Testis (tissue), 3 donors: ENCODE measurements around the gene PTGDS. TPM values are rescaled to one million over a fixed set of nuclear protein-coding genes. Genes with fewer than 3 reads are reported as not detected.

Experiments
- DNase-seq: peaks from one replicate; pipeline ENCODE4 v3.0.0-alpha.2; 2019
- H3K27ac ChIP-seq, 2 donors: fragments of 200-600 bp; sonication (generic); one replicate each; pipeline ENCODE4 v1.5.1; 2019
- H3K27me3 ChIP-seq: fragments of 200-600 bp; sonication (generic); one replicate; pipeline ENCODE4 v1.5.1; 2019
- H3K36me3 ChIP-seq: fragments of 200-600 bp; sonication (generic); one replicate; pipeline ENCODE4 v1.5.1; 2017; ENCODE audit warnings: low read depth; ENCODE audit errors: missing control alignments
- H3K4me1 ChIP-seq: fragments of 200-600 bp; sonication (generic); one replicate; pipeline ENCODE4 v1.5.1; 2019
- H3K4me3 ChIP-seq, 2 donors: fragments of 200-600 bp; sonication (generic); one replicate each; pipeline ENCODE4 v1.5.1; 2017 to 2019
- H3K9me3 ChIP-seq: fragments of 200-600 bp; sonication (generic); one replicate; pipeline ENCODE4 v1.5.1; 2017
- CTCF ChIP-seq, 3 experiments: fragments of 450-650 bp in 2 of 3; fragments of 200-600 bp in 1 of 3; sonication (generic) in 1 of 3; IDR thresholded peaks; one replicate each; pipeline ENCODE4 v1.5.1; 2016 to 2019; ENCODE audit warnings: antibody characterized with exemption in 3 of 3, mild to moderate bottlenecking in 2 of 3, moderate library complexity in 1 of 3
- POLR2A ChIP-seq: fragments of 450-650 bp; IDR thresholded peaks from one replicate; pipeline ENCODE4 v1.6.1; 2017; ENCODE audit warnings: antibody characterized with exemption, mild to moderate bottlenecking, moderate library complexity
- WGBS, 2 donors: methylation state at CpG; one replicate each; pipeline ENCODE4 v1.1.5; 2018; 5-methylcytosine and 5-hydroxymethylcytosine counted together
- intact Hi-C: fragments of 100-400 bp; cut with DNase I; formaldehyde crosslinking; loops from one replicate; pipeline ENCODE4 v1.15.1; 2023; ENCODE audit warnings: low total_unique reads
- polyA plus RNA-seq: library from polyadenylated mRNA; stranded (reverse); fragments of 350-450 nt; fragmentation: Illumina TruSeq; extraction: RNeasy Lipid Tissue Mini Kit (QIAGEN cat#74804); gene quantifications from one replicate; pipeline ENCODE4 v1.2.3, GENCODE V29; 2014; ENCODE audit warnings: low read depth, low replicate concordance; ENCODE audit not compliant: insufficient read depth
- total RNA-seq, 2 donors: library from RNA; depleted of rRNA; stranded (reverse); fragments of >200 nt; gene quantifications; one replicate each; pipeline ENCODE4 v1.2.3, GENCODE V29; 2016

The PTGDS gene
- total and polyA plus RNA-seq, 3 donors from 2014 or later = 4,976 to 5,948 (median 5,554) TPM

DNA sequence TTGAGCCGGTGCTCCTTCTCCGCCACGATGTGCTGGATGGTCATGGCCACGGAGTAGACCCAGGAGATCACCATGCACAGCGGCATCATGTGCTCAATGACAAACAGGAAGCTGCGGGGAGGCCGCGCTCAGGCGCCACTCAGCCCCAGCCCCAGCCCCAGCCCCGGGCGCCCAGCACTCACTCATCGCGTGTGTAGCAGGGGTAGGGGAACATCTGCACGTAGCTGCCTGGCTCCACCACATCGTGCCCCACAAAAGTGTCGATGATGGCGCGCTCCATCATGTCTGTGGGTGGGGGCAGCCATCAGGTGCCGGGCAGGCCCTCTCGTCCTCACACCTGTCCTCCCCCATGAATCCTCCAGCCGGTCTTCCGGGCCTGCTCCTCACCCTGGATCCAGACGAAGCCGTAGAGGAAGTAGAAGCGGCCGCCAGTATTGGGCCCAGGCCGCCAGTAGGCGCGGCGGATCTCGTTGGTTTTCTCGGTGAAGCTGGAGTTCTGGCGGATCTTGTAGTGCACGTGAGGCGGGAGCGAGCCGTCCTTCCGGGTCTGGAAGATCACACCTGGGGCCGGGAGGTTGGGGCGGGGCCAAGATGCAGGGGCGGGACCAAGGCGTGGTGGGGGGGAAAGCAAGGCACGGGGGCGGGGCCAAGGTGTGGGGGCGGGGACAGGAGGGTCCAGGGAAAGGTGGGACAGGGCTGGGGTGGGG is 40.6 kb downstream of the PTGDS start:
- H3K4me3 ChIP-seq = no peak overlapping the region
- DNase-seq = no peak
- H3K4me1 ChIP-seq = no peaks in the 10 kb centered on the region
- no peak overlapping the region for H3K27ac ChIP-seq
- no peak for TF ChIP-seq POLR2A
- TF ChIP-seq CTCF (IDR thresholded peaks at IDR 0.05) = no peak
- intact Hi-C loops = no loop called here
- H3K9me3 ChIP-seq = no peaks in the 10 kb centered on the region
- 69 to 75% methylated on average over 28 to 40 of the region's 45 CpGs for WGBS, 2 donors
- H3K36me3 ChIP-seq = no peaks in the 10 kb centered on the region
- no peaks in the 10 kb centered on the region for H3K27me3 ChIP-seq

- Histone ChIP-seq H3K27me3 (no peaks in the 10 kb centered on the region), H3K4me3 (no peak overlapping the region), H3K4me1 (no peaks in the 10 kb centered on the region), H3K36me3 (no peaks in the 10 kb centered on the region), H3K9me3 (no peaks in the 10 kb centered on the region), H3K27ac (no peak overlapping the region)
- intact Hi-C loops = no loop called here
- TF ChIP-seq POLR2A (no peak), CTCF (IDR thresholded peaks at IDR 0.05) (no peak)
- no peak for DNase-seq
- WGBS, 2 donors = 95% methylated on average over 20 to 36 of the region's 36 CpGs
These were observed 41.7 kb downstream of the PTGDS start for GRCh38 chr9:137018761-137019559.

GRCh38 chr9:137019891-137020683 is 42.8 kb downstream of the PTGDS start:
- H3K27me3 ChIP-seq = no peaks in the 10 kb centered on the region
- TF ChIP-seq POLR2A (no peak), CTCF (IDR thresholded peaks at IDR 0.05) (no peak)
- no peak overlapping the region for H3K27ac ChIP-seq
- no peaks in the 10 kb centered on the region for H3K36me3 ChIP-seq
- intact Hi-C loops = no loop called here
- WGBS, 2 donors = 95 to 97% methylated on average over 13 to 34 of the region's 34 CpGs
- H3K4me3 ChIP-seq = no peak overlapping the region
- no peaks in the 10 kb centered on the region for H3K9me3 ChIP-seq
- no peak for DNase-seq
- H3K4me1 ChIP-seq = no peaks in the 10 kb centered on the region

- DNase-seq = no peak
- H3K4me3 ChIP-seq = no peak overlapping the region
- no peak overlapping the region for H3K27ac ChIP-seq
- H3K27me3 ChIP-seq = no peaks in the 10 kb centered on the region
- no peaks in the 10 kb centered on the region for H3K36me3 ChIP-seq
- no peaks in the 10 kb centered on the region for H3K9me3 ChIP-seq
- peaks cover 6% of the 10 kb centered on the region for H3K4me1 ChIP-seq
- intact Hi-C loops = no loop called here
- WGBS, 2 donors = 89 to 94% methylated on average over 3 to 32 of the region's 32 CpGs
- no peak for TF ChIP-seq CTCF (IDR thresholded peaks at IDR 0.05)
- no peak for TF ChIP-seq POLR2A
These were observed 43.7 kb downstream of the PTGDS start for GRCh38 chr9:137020771-137021567.
